CD8-positive, alpha-beta memory T cell (primary cell): Measurements from ENCODE around the gene AK4. TPM values are rescaled to one million over a fixed set of nuclear protein-coding genes. Genes with fewer than 3 reads are reported as not detected.
"Not testable (repeated sequence)": the region's sequence is repeated elsewhere in the genome, so short reads cannot be mapped to it uniquely, and the experiment has no call there.

ENCODE experiments used
- CTCF ChIA-PET: fragments of 350-600 bp; sonication (Branson Sonifier 250); formaldehyde crosslinking; loops from one replicate; lab custom pipeline; 2021; ENCODE audit warnings: antibody characterized with exemption; lab: Charles Lee
- POLR2A ChIA-PET: fragments of 350-600 bp; sonication (Branson Sonifier 250); formaldehyde crosslinking; loops from one replicate; lab custom pipeline; 2021; ENCODE audit warnings: antibody characterized with exemption; lab: Charles Lee
- DNase-seq, 5 donors: peaks; one replicate each; pipeline versions ENCODE4 v3.0.0 to v3.0.0-alpha.2; 2020 to 2022; ENCODE audit warnings: mixed read lengths in 1 of 5
- H3K27ac ChIP-seq: one replicate; pipeline ENCODE4 v1.7.0; 2013; ENCODE audit warnings: low read depth, mild to moderate bottlenecking, low read length, moderate library complexity
- H3K27me3 ChIP-seq: 2 replicates; pipeline ENCODE4 v1.7.0; 2013; ENCODE audit warnings: low read length, mild to moderate bottlenecking; ENCODE audit not compliant: insufficient read depth, poor library complexity, severe bottlenecking
- H3K36me3 ChIP-seq: 2 replicates; pipeline ENCODE4 v1.7.0; 2013; ENCODE audit warnings: mild to moderate bottlenecking, low read length, moderate library complexity; ENCODE audit not compliant: insufficient read depth
- H3K4me1 ChIP-seq: 2 replicates; pipeline ENCODE4 v1.7.0; 2013; ENCODE audit warnings: mild to moderate bottlenecking, low read length, moderate library complexity; ENCODE audit not compliant: insufficient read depth
- H3K4me3 ChIP-seq: 2 replicates; pipeline ENCODE4 v1.7.0; 2013; ENCODE audit warnings: mild to moderate bottlenecking, low read length
- H3K9me3 ChIP-seq: 2 replicates; pipeline ENCODE4 v1.7.0; 2013; ENCODE audit warnings: mild to moderate bottlenecking, low read length
- H3K27ac Mint-ChIP-seq, 8 donors: one replicate each; pipeline ENCODE4 v1.8.0; 2020 to 2021; ENCODE audit warnings: mixed read lengths in 8 of 8, mild to moderate bottlenecking in 6 of 8, inconsistent platforms in 3 of 8, moderate library complexity in 3 of 8
- H3K27me3 Mint-ChIP-seq, 2 donors: one replicate each; pipeline ENCODE4 v1.8.0; 2020 to 2021; ENCODE audit warnings: mixed read lengths in 2 of 2, mild to moderate bottlenecking in 1 of 2, moderate library complexity in 1 of 2
- H3K36me3 Mint-ChIP-seq, 3 donors: one replicate each; pipeline ENCODE4 v1.8.0; 2020 to 2021; ENCODE audit warnings: mixed read lengths in 3 of 3, inconsistent platforms in 1 of 3, mild to moderate bottlenecking in 1 of 3
- H3K4me1 Mint-ChIP-seq, 3 donors: one replicate each; pipeline ENCODE4 v1.8.0; 2020 to 2021; ENCODE audit warnings: mixed read lengths in 3 of 3, inconsistent platforms in 1 of 3, mild to moderate bottlenecking in 1 of 3
- H3K4me3 Mint-ChIP-seq, 7 donors: one replicate each; pipeline ENCODE4 v1.8.0; 2020 to 2021; ENCODE audit warnings: mixed read lengths in 7 of 7, mild to moderate bottlenecking in 6 of 7, moderate library complexity in 4 of 7, inconsistent platforms in 2 of 7
- H3K9me3 Mint-ChIP-seq, 5 donors: one replicate each; pipeline ENCODE4 v1.8.0; 2020 to 2022; ENCODE audit warnings: mixed read lengths in 5 of 5, mild to moderate bottlenecking in 3 of 5, moderate library complexity in 2 of 5, inconsistent platforms in 1 of 5
- polyA plus RNA-seq: library from polyadenylated mRNA; unstranded; fragments of 300-500 nt; fragmentation: Illumina TruSeq; gene quantifications from one replicate; pipeline ENCODE4 v1.2.3, GENCODE V29; 2021
- total RNA-seq, 2 experiments: library from RNA; stranded (reverse); gene quantifications; one replicate each; pipeline ENCODE4 v1.2.3, GENCODE V29; 2021

AK4 gene
- total and polyA plus RNA-seq, 3 experiments from 2014 or later, result 0.08 to 32.2 (median 29.9) TPM

- no peak for DNase-seq
- Mint-ChIP-seq H3K36me3 (no peaks in the 10 kb centered on the region), H3K4me3 (no peak overlapping the region), H3K27me3 (peaks cover 7 to 24% of the 10 kb centered on the region in 2 donors), H3K9me3 (no peaks in the 10 kb centered on the region), H3K4me1 (no peaks in the 10 kb centered on the region), H3K27ac (no peak overlapping the region)
- POLR2A ChIA-PET, result no interaction called here
- CTCF ChIA-PET, result interaction anchor here (1.3 to 1.5 kb wide), 2 partner anchors 21 to 458 kb away, joined by 3 to 5 read pairs; no protein-coding TSS in a partner anchor
- Histone ChIP-seq H3K27me3 (no peaks in the 10 kb centered on the region), H3K27ac (no peak overlapping the region), H3K36me3 (no peaks in the 10 kb centered on the region), H3K9me3 (no peaks in the 10 kb centered on the region), H3K4me1 (no peaks in the 10 kb centered on the region), H3K4me3 (no peak overlapping the region)
Measured at GRCh38 chr1:65229754-65230339, 81.8 kb downstream of the AK4 start.

DNA sequence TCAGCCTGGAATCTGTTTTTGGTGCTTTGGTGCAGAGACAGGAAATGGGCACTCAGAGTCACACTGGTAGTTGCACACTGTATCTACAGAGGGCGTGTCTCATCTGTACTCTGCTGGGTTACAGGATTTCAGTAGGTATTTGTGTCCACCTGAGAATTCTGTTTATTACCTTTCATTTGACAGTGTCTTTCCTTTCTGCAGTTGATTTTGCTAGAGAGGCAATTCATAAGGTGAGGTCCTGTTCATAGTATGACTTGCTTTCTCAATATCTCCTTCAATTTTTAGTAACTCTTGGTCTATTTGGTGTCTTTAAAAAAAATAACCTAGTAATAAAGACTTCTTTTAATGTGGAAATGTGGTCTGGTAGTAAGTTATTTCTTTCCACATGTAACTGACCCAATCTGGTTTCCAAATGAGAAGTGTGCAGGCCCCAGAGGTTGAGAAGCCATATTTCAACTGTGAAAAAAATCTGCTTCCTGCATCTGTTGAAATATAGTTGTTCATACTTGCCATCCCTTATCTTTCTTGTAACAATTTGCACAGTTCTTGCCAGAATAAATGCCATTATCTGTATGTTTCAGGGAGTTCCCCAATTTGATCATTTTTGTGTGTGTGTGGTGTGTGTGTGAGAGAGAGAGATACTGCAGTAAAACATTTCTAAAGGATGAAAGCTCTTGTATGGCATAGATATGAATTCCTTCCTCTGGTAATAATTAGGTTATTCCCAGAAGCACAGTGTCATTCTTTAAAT is 82.9 kb downstream of the AK4 start:
- Histone ChIP-seq H3K27me3 (no peaks in the 10 kb centered on the region), H3K36me3 (no peaks in the 10 kb centered on the region), H3K27ac (peak overlapping the region; percentile 46), H3K4me3 (no peak overlapping the region), H3K4me1 (no peaks in the 10 kb centered on the region), H3K9me3 (no peaks in the 10 kb centered on the region)
- H3K27me3 Mint-ChIP-seq, result peaks cover 7 to 24% of the 10 kb centered on the region in 2 donors
- H3K4me3 Mint-ChIP-seq, result no peak overlapping the region
- peak overlapping the region in 1 of 8 donors; percentile 30 for H3K27ac Mint-ChIP-seq
- ChIA-PET POLR2A (no interaction called here), CTCF (interaction anchor here (2.6 kb wide), 1 partner anchor 457 kb away, joined by 8 read pairs; no protein-coding TSS in a partner anchor)
- no peak for DNase-seq
- H3K36me3 Mint-ChIP-seq, result peaks cover 0 to 1% (median 0%) of the 10 kb centered on the region in 3 donors
- peaks cover 0 to 2% (median under 1%) of the 10 kb centered on the region in 5 donors for H3K9me3 Mint-ChIP-seq
- H3K4me1 Mint-ChIP-seq, result no peaks in the 10 kb centered on the region

GRCh38 chr1:65231718-65232330 is 83.8 kb downstream of the AK4 start:
- ChIA-PET POLR2A (no interaction called here), CTCF (interaction anchor here (2.6 kb wide), 1 partner anchor 456 kb away, joined by 8 read pairs; no protein-coding TSS in a partner anchor)
- H3K27ac Mint-ChIP-seq, result no peak overlapping the region
- no peaks in the 10 kb centered on the region for H3K27me3 ChIP-seq
- peaks cover 0 to 6% (median 0%) of the 10 kb centered on the region in 3 donors for H3K36me3 Mint-ChIP-seq
- no peaks in the 10 kb centered on the region for H3K9me3 ChIP-seq
- peak overlapping the region; percentile 46 for H3K27ac ChIP-seq
- no peaks in the 10 kb centered on the region for H3K4me1 ChIP-seq
- no peaks in the 10 kb centered on the region for H3K4me1 Mint-ChIP-seq
- no peak for DNase-seq
- H3K9me3 Mint-ChIP-seq, result peaks cover 3 to 9% (median 8%) of the 10 kb centered on the region in 5 donors
- no peak overlapping the region for H3K4me3 ChIP-seq
- peaks cover 6 to 24% of the 10 kb centered on the region in 2 donors for H3K27me3 Mint-ChIP-seq
- H3K4me3 Mint-ChIP-seq, result no peak overlapping the region
- no peaks in the 10 kb centered on the region for H3K36me3 ChIP-seq

- Histone ChIP-seq H3K27me3 (no peaks in the 10 kb centered on the region), H3K4me1 (no peaks in the 10 kb centered on the region), H3K36me3 (no peaks in the 10 kb centered on the region), H3K4me3 (no peak overlapping the region), H3K9me3 (no peaks in the 10 kb centered on the region), H3K27ac (peak overlapping the region; percentile 46)
- DNase-seq, result no peak
- Mint-ChIP-seq H3K4me1 (no peaks in the 10 kb centered on the region), H3K4me3 (no peak overlapping the region), H3K27me3 (peaks cover 6 to 24% of the 10 kb centered on the region in 2 donors), H3K9me3 (peaks cover 3 to 9% (median 8%) of the 10 kb centered on the region in 5 donors), H3K36me3 (peaks cover 0 to 6% (median 0%) of the 10 kb centered on the region in 3 donors), H3K27ac (no peak overlapping the region)
- ChIA-PET POLR2A (no interaction called here), CTCF (interaction anchor here (2.6 kb wide), 1 partner anchor 455 kb away, joined by 8 read pairs; no protein-coding TSS in a partner anchor)
Measured at GRCh38 chr1:65232461-65232990, 84.5 kb downstream of the AK4 start.

DNA sequence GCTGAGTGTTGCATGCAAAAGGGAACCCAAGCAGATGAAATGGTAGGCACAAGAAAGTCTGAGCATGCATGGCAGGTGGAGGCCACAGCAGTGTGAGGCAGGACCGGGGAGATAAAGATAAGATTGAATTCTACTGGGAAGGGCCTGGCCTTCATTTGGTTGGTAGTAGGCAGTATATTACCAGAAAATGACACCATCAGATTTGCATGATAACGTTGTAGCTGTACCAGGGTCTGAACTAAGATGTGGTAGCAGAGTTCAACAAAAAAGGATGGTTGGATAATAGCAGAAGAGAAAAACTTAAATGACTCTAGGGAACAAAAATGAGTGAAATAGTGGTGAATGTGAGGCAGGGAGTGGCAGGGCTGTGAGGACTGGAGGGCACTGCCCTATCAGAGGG is 85.8 kb downstream of the AK4 start:
- ChIA-PET CTCF (no interaction called here), POLR2A (no interaction called here)
- Mint-ChIP-seq H3K36me3 (peaks cover 0 to 6% (median 0%) of the 10 kb centered on the region in 3 donors), H3K4me1 (no peaks in the 10 kb centered on the region), H3K9me3 (peaks cover 3 to 9% (median 8%) of the 10 kb centered on the region in 5 donors), H3K27ac (no peak overlapping the region), H3K4me3 (no peak overlapping the region), H3K27me3 (peaks cover 6 to 24% of the 10 kb centered on the region in 2 donors)
- DNase-seq, result no peak
- H3K4me3 ChIP-seq, result no peak overlapping the region
- no peaks in the 10 kb centered on the region for H3K27me3 ChIP-seq
- no peaks in the 10 kb centered on the region for H3K9me3 ChIP-seq
- no peaks in the 10 kb centered on the region for H3K36me3 ChIP-seq
- no peaks in the 10 kb centered on the region for H3K4me1 ChIP-seq
- H3K27ac ChIP-seq, result no peak overlapping the region

DNA sequence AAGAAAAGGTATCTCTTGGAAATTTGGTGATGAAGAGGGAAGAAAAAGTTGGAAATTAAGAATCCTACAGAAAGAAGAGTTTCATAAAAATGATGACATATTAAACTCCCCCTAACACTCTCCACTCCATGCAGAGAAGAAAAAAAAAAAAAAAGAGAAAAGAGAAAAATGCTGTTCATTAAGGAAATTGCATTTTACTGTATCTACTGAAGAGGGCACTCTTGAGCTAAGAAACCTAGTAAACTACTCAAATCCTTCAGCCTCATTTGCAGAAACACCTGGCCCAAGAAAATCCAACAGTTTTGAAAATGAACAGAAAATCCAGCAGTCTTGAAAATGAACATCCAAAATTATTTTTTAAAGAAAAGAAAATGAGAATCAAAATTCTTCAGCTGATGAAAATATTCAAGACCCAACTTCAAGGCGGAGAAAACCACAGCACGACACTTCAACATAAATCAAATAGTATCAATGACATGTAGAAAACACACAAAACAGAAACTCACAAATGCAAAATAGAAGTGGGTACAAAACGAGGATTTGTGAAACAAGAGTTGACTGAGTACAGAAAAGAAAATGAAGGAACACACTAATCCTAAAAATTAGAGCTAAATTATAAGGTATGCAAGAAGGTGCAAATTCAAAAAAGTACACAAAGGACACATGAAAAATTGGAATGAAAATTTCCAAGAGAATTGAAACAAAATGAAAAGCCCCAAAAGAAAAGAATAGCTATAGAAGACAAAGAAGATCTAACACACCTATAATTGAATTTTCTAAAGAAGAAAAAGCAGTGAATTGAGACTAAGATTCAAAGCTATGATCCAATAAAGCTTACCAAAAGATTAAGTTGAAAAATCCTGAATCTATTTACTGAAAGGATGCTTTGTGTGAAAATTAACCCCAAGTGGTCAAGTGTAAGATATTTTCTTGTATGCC is 88.1 kb downstream of the AK4 start:
- peaks cover 3 to 9% (median 8%) of the 10 kb centered on the region in 5 donors for H3K9me3 Mint-ChIP-seq
- DNase-seq, result peak in 2 of 5 donors; percentile 16 to 21
- no peak overlapping the region for H3K27ac ChIP-seq
- H3K4me3 ChIP-seq, result no peak overlapping the region
- H3K36me3 ChIP-seq, result no peaks in the 10 kb centered on the region
- H3K27me3 ChIP-seq, result no peaks in the 10 kb centered on the region
- H3K4me1 ChIP-seq, result no peaks in the 10 kb centered on the region
- no peaks in the 10 kb centered on the region for H3K9me3 ChIP-seq
- H3K27ac Mint-ChIP-seq, result no peak overlapping the region
- CTCF ChIA-PET, result interaction anchor here (0.9 to 2.8 kb wide), 10 partner anchors 11 to 455 kb away, joined by 3 to 32 read pairs (median 4); no protein-coding TSS in a partner anchor
- H3K36me3 Mint-ChIP-seq, result peaks cover 0 to 6% (median 0%) of the 10 kb centered on the region in 3 donors
- POLR2A ChIA-PET, result interaction anchor here (0.9 to 1.0 kb wide), 2 partner anchors 18 to 451 kb away, joined by 3 to 4 read pairs; no protein-coding TSS in a partner anchor
- H3K27me3 Mint-ChIP-seq, result peaks cover 6 to 17% of the 10 kb centered on the region in 2 donors
- no peaks in the 10 kb centered on the region for H3K4me1 Mint-ChIP-seq
- H3K4me3 Mint-ChIP-seq, result no peak overlapping the region

- CTCF ChIA-PET, result interaction anchor here (1.0 to 2.8 kb wide), 4 partner anchors 21 to 450 kb away, joined by 3 to 32 read pairs (median 3); no protein-coding TSS in a partner anchor
- not testable (repeated sequence) for H3K36me3 ChIP-seq, DNase-seq, H3K4me3 Mint-ChIP-seq, H3K9me3 ChIP-seq, H3K27me3 ChIP-seq, H3K36me3 Mint-ChIP-seq, H3K27ac ChIP-seq, H3K4me3 ChIP-seq, H3K4me1 ChIP-seq, H3K9me3 Mint-ChIP-seq, H3K4me1 Mint-ChIP-seq, H3K27ac Mint-ChIP-seq
- POLR2A ChIA-PET, result interaction anchor here (0.9 kb wide), 1 partner anchor 17 kb away, joined by 3 read pairs; no protein-coding TSS in a partner anchor
- peaks cover 8 to 22% of the 10 kb centered on the region in 2 donors for H3K27me3 Mint-ChIP-seq
Measured at GRCh38 chr1:65237088-65237487, 89.1 kb downstream of the AK4 start.
